GM19025 (cell line): Measurements from ENCODE around the gene CDCA4.
A peak's percentile ranks its signal among the peaks of the same experiment; 100 is the strongest.
"Not testable (repeated sequence)": the region's sequence is repeated elsewhere in the genome, so short reads cannot be mapped to it uniquely, and the experiment has no call there.

Experiments
- ATAC-seq: cut with Tn5 transposase; IDR thresholded peaks from one replicate; pipeline ENCODE4 v1.9.1; 2021; ENCODE audit warnings: mild to moderate bottlenecking, low read depth, moderate library complexity; ENCODE audit not compliant: unreplicated experiment

CDCA4 gene

DNA sequence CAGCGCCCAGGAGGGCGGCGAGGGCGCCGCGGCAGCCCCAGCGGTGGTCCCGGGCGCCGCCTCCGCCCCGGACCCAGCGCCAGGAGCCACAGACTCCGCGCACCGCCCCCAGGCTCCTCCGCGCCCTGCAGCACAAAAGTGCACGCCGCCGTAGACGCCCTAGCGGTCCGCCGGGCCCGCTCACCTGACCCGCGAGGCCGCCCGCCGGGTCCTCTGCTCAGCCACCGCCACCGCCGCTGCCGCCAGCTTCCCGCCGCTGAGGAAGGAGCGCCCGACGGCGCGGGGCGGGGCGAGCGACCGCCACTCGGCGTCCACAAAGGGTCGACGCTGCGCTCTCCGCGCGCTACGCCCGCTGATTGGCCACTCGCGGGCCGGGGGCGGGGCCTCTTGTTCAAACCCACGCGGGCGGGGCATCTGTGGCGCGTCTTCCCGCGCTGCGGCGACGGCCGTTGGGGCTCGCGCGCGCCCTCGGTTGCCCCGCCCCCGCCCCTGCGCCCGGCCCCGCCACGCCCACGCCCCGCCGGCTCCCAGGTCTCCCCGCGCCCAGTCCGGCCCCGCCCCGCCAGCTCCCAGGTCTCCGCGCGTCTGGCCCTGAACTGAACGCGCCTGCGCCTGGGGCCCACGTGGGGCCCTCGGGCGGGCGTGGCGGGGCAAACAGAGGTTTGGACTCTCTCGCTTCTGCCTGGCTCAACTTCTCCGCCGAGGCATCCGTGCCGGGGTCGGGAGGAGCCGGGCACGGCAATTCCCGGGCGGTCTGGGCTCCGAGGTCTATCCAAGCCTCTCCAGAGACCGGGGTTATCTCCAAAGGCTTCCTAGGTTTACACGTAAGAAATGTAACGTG lies at the start of gene CDCA4:
Gene CDCA4 (minus strand): TSS at position 269 of the 841 bp plus-strand sequence. CDS start 9,154 bp downstream, outside the sequence.
- ATAC-seq: peak; percentile 80

DNA sequence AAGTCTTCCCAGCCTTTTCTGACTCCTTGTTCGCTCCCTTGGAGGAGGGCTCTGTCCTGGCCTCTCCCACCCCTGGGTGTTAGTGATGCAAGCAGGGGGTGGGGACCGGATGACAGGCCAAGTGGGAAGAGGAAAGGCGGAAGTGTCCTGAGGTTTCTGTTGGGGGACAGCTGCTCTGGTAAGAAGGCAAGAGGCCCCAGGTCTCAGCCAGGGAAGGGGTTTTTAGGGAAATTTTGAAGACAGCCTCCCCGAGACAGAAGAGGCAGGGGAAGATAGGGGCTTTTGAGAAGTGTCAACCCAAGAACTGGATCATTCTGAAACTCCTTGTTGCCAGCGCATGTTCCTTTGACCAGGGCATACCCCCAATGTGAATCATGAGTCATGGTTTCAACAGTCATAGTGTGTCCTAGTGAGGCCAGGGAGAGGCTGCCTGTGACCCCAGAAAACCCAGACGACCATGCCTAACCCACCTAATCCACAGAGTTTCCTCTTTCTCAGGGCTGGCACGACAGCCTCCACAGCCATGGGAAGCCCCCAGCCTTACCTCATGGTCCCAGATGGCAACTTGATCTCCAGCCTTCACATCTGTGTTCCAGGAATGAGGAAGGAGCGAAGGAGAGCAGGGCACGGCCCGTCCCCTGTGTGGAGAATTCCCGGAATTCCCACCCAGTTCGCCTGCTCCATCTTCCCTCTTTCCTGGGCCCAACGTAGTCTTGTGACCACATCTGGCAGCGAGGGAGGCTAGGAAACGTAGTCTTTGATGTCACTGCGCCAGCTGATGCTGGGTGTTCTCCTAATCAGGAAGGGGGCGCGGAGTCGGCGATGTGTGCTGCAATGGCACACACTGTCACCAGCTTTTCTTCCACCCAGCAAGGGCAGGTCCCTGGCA lies 49.2 kb upstream of the CDCA4 start:
- ATAC-seq: peak; percentile 36

DNA sequence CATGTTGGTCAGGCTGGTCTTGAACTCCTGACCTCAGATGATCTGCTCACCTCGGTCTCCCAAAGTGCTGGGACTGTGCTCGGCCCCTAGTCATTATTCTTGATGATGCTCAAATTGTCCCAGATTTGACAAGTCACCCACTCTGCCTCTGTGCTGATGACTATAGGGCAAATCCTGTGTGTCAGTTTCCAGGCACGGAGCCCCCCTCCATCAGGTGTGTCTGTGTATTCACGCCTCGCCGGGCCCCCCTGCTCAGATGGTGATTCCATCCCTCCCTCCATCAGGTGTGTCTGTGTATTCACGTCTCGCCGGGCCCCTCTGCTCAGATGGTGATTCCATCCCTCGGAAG lies 48.6 kb upstream of the CDCA4 start:
- no peak for ATAC-seq

DNA sequence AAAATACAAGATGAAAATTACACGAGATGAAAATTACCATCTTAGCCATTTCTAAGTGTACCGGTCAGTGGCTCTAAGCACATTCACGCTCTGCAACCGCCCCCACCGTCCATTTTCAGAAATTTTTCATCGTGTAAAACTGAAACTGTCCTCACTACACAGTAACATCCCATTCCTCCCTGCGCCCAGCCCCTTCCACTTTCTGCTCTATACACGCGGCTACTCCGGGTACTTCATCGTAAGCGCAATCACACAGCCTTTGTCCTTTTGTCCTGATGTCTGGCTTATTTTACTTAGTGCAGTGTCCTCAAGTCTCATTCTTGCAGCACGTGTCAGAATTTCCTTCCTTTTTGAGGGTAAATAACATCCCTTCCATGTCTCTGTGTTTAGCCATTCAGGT lies 47.9 kb upstream of the CDCA4 start:
- no peak for ATAC-seq

DNA sequence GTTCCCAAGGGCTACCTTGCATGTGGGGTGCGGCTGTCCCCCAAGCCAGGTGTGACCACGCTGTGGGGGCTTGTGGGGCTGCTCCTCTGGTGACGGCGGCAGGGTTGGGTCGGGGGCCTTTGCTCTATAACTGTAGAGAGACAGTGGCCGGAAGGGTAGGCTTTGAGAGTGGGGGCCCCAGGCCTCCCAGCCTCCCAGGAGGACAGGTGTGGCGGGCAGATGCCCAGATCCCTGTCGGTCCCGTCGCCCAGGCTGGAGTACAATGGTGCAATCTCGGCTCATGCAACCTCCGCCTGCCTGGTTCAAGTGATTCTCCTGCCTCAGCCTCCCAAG lies 47.1 kb upstream of the CDCA4 start:
- ATAC-seq: no peak

DNA sequence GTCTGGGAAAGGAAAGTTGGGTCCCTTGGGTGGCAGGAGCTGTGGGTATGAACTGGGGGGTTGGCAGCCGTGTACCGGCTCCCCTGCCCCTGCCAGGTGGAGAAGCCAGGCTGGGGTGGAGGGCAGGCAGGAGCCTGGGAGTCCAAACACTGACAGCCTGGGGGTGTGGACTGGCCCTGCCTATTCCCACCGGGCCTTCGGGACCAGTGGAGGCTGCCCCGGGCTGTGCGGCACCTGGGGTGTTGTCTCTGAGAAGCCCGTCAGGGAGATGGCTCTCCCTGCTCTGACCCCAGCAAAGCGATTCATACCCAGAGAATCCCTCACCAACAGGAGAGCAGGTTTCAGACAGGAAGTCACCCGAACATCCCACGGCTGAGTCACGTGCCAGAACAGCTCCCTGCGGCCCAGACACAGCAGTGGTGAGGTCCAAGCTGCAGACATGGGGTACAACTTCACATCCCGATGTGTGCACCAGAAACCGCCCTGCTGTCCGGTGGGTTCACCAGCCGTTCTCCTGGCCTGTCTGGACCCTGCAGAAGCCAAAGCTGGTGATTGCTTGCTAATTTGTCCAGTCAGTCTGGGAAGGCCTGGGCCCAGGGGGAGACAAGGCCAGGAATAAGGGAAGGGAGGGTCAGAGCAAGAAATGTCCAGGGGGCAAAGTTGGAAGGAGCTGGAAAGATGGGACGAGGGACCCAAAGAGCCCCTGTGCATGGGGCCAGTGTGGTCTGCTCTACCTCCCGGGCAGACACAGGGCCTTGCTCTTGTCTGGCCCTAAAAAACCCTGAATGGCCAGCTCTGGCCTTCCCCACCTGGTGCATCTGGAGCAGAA lies 46.5 kb upstream of the CDCA4 start:
- ATAC-seq: no peak

DNA sequence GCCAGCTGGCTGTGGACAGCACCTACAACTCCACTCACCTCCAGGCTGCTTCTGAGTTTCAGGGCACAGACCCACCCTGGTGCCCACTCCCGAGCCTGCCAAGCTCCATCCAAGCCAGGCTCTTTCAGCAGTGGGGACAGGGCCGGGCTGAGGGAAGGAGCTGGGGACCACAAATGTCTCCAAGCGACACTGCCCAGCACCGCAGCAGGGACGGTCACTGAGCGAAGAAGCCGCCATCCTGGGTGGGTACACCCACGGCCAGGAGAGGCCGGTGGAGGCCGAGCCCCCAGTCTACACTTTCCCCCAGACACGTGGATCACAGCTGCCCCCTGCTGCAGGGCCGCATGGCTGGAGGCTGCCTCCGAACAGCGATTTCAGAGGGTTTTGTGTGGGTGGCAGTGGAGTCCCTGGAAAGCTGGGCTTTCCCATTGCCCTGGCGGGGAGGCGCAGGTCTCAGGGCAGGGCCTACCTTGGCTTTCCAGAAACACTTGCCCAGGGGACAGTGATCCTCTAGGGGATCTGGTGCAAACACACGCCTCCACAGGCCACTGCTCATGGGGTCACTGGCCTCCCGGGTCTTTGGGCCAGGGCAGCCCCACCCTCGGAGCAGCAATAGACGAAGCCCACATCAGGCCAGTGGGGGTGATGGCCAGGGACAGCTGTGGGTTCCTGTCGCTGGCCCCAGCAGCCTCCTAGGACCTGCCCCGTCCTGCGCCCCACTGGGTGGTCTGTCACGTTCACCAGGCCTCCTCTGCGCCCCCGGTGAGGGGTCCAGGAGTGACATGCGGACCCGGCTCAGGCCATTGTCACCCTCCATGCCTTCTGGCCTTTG lies 45.6 kb upstream of the CDCA4 start:
- no peak for ATAC-seq

DNA sequence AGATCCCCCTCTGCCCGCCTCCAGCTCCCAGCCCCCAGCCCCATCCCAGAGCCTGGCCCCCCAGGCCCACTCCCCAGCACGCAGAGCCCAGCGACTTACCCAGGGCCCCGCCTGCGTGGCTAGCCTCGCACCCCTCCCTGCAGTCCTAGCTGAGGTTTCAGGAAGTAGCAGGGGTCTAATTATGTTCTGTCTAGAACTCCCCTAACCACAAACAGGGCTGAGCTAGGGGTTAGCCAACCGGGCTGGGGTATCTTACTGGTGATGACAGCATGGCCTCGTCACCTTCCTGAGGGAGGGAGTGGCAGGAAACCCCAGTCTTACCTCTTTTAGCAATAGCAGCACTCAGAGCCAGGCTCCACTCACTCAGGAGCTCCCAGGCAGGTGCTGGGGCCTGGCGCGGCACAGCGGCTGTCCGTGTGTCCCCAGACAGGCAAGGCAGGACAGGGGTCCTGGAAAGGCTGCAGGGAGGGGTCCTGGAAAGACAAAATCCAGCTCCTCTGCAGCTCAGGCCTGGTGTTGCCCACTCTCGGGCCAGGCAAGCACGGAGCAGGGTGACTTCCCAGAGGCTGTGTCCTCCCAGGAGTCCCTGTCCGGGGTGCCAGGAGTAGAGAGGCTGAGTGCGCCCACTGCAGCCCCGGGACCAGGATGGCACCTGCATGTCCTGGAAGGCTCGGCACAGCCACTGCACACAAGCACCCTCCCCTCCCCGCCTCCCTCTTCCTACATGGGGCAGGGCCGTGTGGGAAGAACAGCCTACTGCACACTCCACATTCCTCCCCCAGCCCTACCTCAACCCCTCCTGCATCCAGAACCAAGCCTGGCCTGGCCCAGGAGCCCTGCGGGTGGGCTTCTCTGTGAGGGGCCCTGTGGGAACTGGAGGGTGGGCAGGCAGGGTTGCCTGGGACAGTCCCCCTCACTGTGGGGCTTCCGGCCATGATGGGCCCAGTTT lies 44.7 kb upstream of the CDCA4 start, which contains the start of gene GPR132:
Gene GPR132 (minus strand): TSS at position 151 of the 949 bp plus-strand sequence. CDS start 10,010 bp downstream, outside the sequence.
- ATAC-seq: peak; percentile 34

DNA sequence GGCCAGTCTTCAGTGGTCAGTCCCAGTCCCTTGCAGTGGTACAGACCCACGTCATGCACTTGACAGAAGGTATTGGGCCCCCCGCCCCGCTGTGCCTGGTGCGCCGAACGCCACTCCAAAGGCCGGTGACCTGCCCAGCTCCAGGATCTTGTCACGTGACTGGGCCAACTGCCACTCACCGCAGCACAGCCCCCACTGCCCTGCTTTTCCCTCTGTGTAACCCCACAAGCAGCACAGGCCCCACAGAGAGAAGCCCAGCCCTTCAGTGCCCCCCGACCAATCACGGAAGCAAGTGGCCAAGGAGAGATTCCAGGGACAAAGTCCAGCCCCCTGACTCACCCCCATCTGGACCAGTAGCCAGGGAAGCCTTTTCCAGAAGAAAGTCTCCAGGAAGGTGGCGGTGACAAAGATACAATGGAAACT lies 43.8 kb upstream of the CDCA4 start:
- no peak for ATAC-seq

DNA sequence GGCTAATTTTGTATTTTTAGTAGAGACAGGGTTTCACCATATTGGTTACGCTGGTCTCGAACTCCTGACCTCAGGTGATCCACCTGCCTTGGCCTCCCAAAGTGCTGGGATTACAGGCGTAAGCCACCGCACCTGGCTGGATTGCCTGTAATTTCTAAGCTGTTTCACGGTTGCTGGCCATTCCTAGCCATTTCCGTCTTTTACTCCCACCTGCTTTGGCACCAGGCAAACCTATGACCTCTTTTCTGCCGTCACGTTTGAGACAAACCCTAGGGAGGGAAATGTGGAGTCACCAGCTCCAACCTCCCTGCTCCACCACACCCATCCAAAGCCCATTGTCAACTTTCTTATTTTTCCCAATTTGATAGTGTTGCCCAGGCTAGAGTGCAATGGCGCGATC lies 43.1 kb upstream of the CDCA4 start:
- no peak for ATAC-seq

DNA sequence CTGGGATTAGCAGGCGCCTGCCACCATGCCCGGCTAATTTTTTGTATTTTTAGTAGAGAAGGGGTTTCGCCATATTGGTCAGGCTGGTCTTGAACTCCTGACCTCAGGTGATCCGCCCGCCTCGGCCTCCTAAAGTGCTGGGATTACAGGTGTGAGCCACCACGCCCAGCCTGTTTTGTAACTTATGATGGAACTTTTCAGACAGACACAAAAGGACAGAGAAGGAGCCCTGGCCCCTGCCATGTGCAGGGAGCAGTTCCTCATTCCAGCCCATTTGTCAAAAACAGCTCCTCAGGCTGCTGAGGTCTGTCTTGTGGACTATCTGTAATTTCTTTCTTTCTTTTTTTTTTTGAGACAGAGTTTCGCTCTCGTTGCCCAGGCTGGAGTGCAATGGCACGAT lies 42.6 kb upstream of the CDCA4 start:
- ATAC-seq: not testable (repeated sequence)

DNA sequence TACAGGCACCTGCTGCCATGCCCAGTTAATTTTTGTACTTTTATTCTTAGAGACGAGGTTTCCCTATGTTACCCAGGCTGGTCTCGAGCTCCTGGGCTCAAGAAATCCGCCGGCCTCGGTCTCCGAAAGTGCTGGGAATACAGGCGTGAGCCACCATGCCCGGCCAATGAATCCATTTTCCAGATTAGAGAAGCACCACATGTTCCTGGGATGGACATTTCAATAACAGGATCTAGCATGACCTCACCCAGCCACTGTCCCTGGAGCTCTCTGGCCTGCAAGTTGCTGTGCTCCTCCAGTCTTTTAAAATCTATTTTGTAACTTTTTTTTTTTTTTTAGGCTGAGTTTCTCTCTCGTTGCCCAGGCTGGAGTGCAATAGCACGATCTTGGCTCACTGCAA lies 42.2 kb upstream of the CDCA4 start:
- ATAC-seq: no peak

DNA sequence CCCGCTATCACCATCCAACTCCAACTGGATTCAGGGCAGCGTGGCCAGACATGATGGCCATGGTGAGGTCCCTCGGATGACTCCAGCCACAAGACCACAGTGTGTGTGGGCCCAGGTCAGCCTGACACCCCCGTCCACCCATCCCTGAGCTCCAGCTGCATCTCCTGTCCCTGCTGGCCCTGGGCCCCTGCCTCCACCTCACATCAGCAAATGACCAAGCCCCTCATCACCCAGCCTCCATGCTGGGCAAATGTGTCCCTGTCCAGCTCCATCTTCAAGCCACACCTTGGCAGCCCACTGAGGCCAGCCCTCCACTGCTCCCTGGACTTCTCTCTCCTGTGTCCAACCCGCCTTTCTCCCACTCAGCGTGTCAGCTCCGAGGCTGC lies 41.2 kb upstream of the CDCA4 start:
- no peak for ATAC-seq

DNA sequence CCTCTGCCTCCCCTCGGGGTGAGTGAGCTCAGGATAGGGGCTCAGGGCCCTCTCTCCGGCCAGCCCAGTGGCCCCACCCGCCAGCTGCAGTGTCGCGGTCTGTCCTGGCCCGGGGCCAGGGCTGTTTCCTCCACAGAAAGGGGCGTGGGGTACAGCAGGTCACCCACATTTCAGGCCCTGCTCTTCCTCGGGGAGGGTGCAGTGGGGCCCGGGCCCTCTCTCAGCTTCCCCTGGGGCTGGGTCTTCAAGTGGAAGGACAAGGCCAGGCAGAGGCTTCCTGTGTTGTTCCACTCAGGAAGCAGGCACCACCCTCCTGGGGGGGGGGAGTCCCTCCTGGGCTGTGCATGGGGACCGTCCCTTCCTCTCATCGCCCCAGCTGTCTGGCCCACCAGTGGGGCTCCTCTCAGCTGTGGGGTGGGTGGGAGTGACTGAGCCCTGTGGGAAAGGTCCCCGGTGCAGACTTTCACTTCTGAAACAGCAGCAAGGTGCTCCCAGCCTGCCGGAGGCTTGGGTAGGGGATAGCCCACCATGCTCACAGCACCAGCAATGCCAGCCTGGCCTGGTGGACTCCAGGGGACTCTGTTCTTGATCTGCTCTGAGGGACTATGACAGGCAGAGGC lies 40.7 kb upstream of the CDCA4 start:
- ATAC-seq: peak; percentile 37

DNA sequence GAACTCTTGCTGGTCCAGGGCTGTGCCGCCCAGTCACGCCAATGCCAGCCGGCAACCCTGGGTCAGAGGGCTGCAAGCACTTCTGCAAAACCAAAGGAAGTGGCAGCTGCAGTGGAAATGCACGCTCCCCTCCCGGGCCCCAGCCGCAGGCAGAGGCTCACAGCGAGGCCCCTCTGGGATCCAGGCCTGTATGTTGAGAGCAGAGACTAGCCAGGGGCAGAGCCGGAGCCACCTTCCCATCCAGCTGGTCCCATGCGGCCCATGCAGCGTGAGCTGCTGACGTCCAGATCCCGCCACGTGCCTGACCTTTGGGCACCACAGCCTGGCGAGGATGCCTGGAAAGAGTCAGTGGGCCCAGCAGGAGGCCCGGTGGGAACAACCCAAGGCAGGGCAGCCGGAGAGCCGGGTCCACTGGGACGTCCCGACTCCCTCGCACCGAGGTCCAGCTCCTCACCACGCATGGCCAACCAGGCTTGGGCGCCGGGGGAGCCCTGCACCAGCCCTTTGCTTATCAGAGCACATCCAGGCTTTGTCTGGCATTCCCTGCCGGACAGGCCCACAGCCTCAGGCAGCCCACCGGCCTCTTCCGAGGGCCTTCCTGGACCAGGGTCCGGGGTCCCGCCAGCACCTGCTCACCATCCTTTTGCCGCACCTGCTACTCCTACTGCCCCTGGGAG lies 40.0 kb upstream of the CDCA4 start:
- ATAC-seq: peak; percentile 2

DNA sequence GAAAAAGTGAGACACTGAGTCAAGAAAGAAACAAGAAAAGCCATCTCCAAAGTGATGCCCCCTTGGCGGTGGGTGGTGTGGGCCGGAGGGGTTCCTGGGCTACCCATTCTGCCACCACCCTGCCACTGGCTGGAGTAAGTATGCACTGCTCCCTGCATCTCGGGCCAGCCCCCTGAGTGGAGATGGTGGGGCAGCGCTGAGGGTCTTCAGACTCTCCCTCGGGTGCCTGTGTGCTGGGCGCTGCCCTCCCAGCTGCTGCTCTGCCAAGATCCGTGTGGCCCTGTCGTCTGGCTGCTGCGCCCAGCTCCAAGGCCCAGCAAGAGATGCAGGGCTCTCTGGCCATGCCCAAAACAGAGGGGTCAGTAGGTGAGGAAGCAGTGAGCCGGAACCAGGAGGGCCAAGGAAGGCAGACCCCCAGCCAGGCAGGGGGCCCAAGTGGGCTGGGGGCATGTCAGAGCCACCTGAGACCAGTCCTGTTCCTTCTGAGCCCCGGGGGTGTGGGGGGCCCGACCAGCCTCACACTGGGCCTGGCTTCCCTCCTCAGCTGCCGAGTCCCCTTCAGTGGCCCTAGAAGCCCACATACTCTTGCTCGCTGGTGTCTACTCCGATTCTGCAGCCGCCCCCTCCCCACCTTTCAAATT lies 39.2 kb upstream of the CDCA4 start:
- no peak for ATAC-seq
